Colonic mucosa (tissue), 4 donors: ENCODE measurements around the gene DAB2IP. TPM values are rescaled to one million over a fixed set of nuclear protein-coding genes. Genes with fewer than 3 reads are reported as not detected.

Experiments used
- DNase-seq: peaks from one replicate; pipeline ENCODE4 v3.0.0-alpha.2; 2020
- H3K27ac ChIP-seq: fragments of 200-600 bp; one replicate; pipeline ENCODE4 v1.8.0; 2021
- H3K27me3 ChIP-seq: fragments of 200-600 bp; one replicate; pipeline ENCODE4 v1.8.0; 2021
- H3K36me3 ChIP-seq: fragments of 200-600 bp; one replicate; pipeline ENCODE4 v1.8.0; 2021
- H3K4me1 ChIP-seq: fragments of 200-600 bp; one replicate; pipeline ENCODE4 v1.8.0; 2021; ENCODE audit warnings: mild to moderate bottlenecking
- H3K4me3 ChIP-seq: fragments of 200-600 bp; one replicate; pipeline ENCODE4 v1.8.0; 2021
- H3K9ac ChIP-seq, 2 donors: one replicate each; pipeline ENCODE4 v1.7.0; 2013; ENCODE audit warnings: control low read depth in 2 of 2, low read depth in 2 of 2, low read length in 2 of 2
- H3K9me3 ChIP-seq: fragments of 200-600 bp; one replicate; pipeline ENCODE4 v1.8.0; 2021
- intact Hi-C: fragments of 100-400 bp; cut with DNase I; formaldehyde crosslinking; loops from one replicate; pipeline ENCODE4 v1.14.1; 2022
- total RNA-seq, 2 donors: library from RNA; stranded (reverse); fragmentation: NEBNext Ultra II Directional in 1 of 2; extraction: Animal tissue kit (Norgen Biotek cat#: 25700) in 1 of 2; gene quantifications; one replicate each; pipeline ENCODE4 v1.2.1, GENCODE V29; 2021
- TF ChIP-seq, protein P1 (sequence below): fragments of 200-600 bp; IDR thresholded peaks from one replicate; pipeline ENCODE4 v1.8.0; 2022; ENCODE audit warnings: antibody characterized with exemption, mild to moderate bottlenecking
- donor health status: healthy.
- donor health status: DM: no; HTN: no; CAD: no.
- donor health status: DM: no; HTN: no; CAD: no.

The DAB2IP gene
- total RNA-seq, 2 donors from 2014 or later: 126 to 130 TPM

DNA sequence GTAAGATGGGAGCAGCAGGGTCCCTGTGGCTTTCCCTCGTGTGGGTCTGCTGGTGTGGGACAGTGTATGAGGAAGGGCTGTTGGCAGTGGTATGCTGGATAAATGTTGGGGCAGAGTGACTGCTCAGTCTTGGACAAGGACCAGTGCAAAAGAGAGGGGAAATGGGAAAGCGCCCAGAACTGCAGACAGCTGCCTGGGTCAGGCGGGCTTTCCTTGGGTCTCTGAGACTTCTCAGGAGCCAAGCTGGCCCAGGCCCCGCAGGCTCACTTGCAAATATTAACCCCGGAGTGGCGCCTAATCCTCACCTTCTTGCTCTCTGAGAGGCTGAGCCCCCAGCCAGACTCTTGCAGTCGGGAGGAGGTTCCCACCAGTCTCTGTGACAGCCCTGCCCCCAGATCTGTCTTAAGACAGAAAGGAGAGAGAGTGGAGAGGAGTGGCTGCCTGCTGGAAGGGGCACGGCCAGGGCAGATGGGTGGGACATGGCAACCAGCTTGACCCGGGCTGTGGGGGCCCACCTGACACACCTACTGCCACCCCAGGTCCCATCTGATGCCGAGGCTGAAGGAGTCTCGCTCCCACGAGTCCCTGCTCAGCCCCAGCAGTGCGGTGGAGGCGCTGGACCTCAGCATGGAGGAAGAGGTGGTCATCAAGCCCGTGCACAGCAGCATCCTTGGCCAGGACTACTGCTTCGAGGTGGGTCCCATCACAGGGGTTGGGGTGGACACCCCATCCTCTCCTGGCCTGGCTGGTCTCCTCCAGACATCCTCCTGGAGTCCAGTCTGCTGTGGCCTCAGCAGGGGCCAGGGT is 105.2 kb downstream of the DAB2IP start:
- H3K9ac ChIP-seq: no peak overlapping the region
- intact Hi-C loops: no loop called here
- no peaks in the 10 kb centered on the region for H3K36me3 ChIP-seq
- TF ChIP-seq, protein P1, sequence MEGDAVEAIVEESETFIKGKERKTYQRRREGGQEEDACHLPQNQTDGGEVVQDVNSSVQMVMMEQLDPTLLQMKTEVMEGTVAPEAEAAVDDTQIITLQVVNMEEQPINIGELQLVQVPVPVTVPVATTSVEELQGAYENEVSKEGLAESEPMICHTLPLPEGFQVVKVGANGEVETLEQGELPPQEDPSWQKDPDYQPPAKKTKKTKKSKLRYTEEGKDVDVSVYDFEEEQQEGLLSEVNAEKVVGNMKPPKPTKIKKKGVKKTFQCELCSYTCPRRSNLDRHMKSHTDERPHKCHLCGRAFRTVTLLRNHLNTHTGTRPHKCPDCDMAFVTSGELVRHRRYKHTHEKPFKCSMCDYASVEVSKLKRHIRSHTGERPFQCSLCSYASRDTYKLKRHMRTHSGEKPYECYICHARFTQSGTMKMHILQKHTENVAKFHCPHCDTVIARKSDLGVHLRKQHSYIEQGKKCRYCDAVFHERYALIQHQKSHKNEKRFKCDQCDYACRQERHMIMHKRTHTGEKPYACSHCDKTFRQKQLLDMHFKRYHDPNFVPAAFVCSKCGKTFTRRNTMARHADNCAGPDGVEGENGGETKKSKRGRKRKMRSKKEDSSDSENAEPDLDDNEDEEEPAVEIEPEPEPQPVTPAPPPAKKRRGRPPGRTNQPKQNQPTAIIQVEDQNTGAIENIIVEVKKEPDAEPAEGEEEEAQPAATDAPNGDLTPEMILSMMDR: no peak
- no peaks in the 10 kb centered on the region for H3K27me3 ChIP-seq
- H3K27ac ChIP-seq: no peak overlapping the region
- no peaks in the 10 kb centered on the region for H3K9me3 ChIP-seq
- no peak overlapping the region for H3K4me3 ChIP-seq
- H3K4me1 ChIP-seq: no peaks in the 10 kb centered on the region
- no peak for DNase-seq

DNA sequence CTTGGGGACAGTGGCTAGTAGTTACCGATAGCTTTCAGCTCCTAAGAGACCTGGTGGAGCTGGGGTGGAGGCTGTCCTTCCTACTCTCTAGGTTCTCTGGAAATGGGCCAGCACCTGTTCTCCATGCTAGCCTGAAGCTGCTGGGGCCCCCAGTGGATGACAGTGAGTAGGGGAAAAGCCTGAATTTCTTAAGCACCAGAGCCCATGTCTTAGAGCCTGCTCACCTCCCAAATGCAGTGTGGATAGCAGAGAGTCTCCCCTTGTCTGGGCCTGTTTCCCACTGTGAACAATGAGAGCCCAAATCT is 105.8 kb downstream of the DAB2IP start:
- H3K36me3 ChIP-seq: no peaks in the 10 kb centered on the region

DNA sequence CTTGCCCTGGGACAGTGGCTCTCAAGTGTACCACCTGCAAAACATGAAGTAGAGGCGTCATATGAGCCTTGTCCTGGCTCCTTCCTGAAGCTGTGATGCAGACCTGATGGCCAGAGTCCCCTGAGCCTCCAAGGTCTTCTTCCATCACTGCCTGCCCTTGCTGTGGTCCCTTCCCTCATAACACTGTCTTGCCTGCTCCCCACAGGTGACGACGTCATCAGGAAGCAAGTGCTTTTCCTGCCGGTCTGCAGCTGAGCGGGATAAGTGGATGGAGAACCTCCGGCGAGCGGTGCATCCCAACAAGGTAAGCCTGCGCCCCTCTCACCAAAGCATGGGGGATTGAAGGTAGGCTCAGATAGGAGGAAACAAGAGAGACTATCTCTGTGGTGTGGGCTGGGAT is 107.3 kb downstream of the DAB2IP start:
- Histone ChIP-seq H3K4me3 (no peak overlapping the region), H3K36me3 (no peaks in the 10 kb centered on the region), H3K27ac (no peak overlapping the region), H3K9ac (no peak overlapping the region), H3K27me3 (no peaks in the 10 kb centered on the region), H3K4me1 (no peaks in the 10 kb centered on the region), H3K9me3 (no peaks in the 10 kb centered on the region)
- intact Hi-C loops: no loop called here
- DNase-seq: no peak
- TF ChIP-seq, protein P1: no peak

More for the DNA sequence above, 105.8 kb downstream of the DAB2IP start:
- no peak for DNase-seq
- intact Hi-C loops: no loop called here
- no peaks in the 10 kb centered on the region for H3K27me3 ChIP-seq
- TF ChIP-seq, protein P1: no peak
- H3K4me1 ChIP-seq: no peaks in the 10 kb centered on the region
- H3K4me3 ChIP-seq: no peak overlapping the region
- no peak overlapping the region for H3K9ac ChIP-seq
- H3K9me3 ChIP-seq: no peaks in the 10 kb centered on the region
- no peak overlapping the region for H3K27ac ChIP-seq

DNA sequence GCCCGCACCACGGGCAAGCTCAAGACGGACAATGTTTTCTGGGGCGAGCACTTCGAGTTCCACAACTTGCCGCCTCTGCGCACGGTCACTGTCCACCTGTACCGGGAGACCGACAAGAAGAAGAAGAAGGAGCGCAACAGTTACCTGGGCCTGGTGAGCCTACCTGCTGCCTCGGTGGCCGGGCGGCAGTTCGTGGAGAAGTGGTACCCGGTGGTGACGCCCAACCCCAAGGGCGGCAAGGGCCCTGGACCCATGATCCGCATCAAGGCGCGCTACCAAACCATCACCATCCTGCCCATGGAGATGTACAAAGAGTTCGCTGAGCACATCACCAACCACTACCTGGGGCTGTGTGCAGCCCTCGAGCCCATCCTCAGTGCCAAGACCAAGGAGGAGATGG is 108.6 kb downstream of the DAB2IP start:
- Histone ChIP-seq H3K4me3 (no peak overlapping the region), H3K27ac (no peak overlapping the region), H3K9ac (no peak overlapping the region), H3K9me3 (no peaks in the 10 kb centered on the region), H3K36me3 (no peaks in the 10 kb centered on the region), H3K27me3 (no peaks in the 10 kb centered on the region), H3K4me1 (no peaks in the 10 kb centered on the region)
- no peak for DNase-seq
- TF ChIP-seq, protein P1: no peak
- intact Hi-C loops: no loop called here

DNA sequence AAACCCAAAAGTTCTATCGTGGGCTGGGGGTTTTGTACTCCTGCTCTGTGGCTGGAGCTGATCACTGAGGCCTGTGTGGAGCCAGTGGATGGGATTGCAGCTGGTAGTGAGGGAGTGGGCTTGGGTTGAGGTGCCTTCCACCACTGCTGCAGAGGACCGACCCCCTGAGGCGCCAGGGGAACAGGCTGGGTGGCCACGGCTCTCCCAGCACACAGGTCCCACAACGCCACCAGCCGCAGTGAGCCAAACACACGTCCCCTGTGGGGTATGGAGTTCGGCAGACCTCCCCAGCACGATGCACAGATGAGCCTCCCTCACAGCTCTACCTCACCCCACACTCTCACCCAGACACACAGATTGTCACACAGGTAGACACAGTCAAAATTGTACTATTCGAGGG is 109.1 kb downstream of the DAB2IP start:
- DNase-seq: no peak
- TF ChIP-seq, protein P1: no peak
- H3K4me1 ChIP-seq: no peaks in the 10 kb centered on the region
- H3K27ac ChIP-seq: no peak overlapping the region
- no peaks in the 10 kb centered on the region for H3K9me3 ChIP-seq
- H3K27me3 ChIP-seq: no peaks in the 10 kb centered on the region
- H3K36me3 ChIP-seq: no peaks in the 10 kb centered on the region
- intact Hi-C loops: no loop called here
- H3K4me3 ChIP-seq: no peak overlapping the region
- H3K9ac ChIP-seq: no peak overlapping the region
